Activated CD4-positive, alpha-beta T cell treated with anti-CD3 and anti-CD28 coated beads, Interleukin-2, amount 50 U/mL, for 48 hours (primary cell): ENCODE results near the gene PKP3.
"Not testable (repeated sequence)": the region's sequence is repeated elsewhere in the genome, so short reads cannot be mapped to it uniquely, and the experiment has no call there.

Source experiments
- DNase-seq, 2 experiments: peaks; one replicate each; pipeline ENCODE4 v3.0.0-alpha.2; 2020

PKP3 gene

GRCh38 chr11:412641-413119, 18.7 kb downstream of the PKP3 start:
- no peak for DNase-seq

GRCh38 chr11:413120-414081, 19.4 kb downstream of the PKP3 start:
- DNase-seq, result no peak

- peak in 1 of 2 experiments; percentile 40 for DNase-seq
Observed at GRCh38 chr11:414318-414857, 20.4 kb downstream of the PKP3 start.

GRCh38 chr11:415640-416041, 21.6 kb downstream of the PKP3 start:
- DNase-seq, result no peak

GRCh38 chr11:416051-416756, 22.2 kb downstream of the PKP3 start:
- no peak for DNase-seq

DNA sequence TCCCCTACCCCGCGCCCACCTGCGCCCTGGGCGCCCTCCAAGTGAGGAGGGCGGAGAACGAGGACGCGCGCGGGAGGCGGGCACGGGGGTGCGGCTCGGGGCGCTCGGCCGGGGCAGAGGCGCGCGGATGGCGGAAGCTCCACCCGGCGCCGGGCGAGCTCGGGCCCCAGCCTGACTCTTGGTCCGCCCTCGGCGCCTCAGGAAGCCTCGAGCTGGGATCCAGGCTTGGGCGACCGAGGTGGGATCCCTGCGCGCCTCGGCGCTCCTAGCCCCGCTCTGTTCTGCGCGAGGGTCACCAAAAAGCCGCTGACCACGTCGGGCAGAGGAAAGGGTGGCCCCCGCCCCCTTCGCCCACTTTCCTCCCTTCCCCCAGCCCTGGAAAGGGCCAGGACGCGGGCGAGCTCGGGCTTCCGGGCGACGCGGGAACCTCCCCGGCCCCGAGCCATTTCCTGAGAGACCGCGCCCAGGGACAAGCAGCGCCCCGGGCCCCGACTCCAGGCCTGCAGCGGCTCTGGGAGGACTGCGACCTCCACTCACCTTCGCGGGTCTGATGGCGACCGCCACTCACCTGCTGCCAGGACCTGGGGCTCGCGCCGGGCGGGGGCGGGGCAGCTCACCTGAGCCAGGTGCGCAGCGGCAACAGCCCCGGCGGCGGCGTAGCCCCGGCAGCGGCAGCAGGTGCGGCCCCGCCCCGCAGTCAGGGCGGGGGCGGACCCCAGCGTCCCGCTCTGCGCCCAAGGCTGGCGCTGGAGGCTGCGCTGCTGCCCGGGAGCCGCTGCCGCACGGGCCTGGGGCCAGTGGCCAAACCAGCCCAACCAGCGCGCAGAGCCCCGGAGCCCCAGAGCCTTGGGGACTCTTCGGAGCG, 23.0 kb downstream of the PKP3 start:
- DNase-seq, result peak; percentile 52 to 62

- no peak for DNase-seq
Observed at GRCh38 chr11:417652-418342, 23.8 kb downstream of the PKP3 start.

DNA sequence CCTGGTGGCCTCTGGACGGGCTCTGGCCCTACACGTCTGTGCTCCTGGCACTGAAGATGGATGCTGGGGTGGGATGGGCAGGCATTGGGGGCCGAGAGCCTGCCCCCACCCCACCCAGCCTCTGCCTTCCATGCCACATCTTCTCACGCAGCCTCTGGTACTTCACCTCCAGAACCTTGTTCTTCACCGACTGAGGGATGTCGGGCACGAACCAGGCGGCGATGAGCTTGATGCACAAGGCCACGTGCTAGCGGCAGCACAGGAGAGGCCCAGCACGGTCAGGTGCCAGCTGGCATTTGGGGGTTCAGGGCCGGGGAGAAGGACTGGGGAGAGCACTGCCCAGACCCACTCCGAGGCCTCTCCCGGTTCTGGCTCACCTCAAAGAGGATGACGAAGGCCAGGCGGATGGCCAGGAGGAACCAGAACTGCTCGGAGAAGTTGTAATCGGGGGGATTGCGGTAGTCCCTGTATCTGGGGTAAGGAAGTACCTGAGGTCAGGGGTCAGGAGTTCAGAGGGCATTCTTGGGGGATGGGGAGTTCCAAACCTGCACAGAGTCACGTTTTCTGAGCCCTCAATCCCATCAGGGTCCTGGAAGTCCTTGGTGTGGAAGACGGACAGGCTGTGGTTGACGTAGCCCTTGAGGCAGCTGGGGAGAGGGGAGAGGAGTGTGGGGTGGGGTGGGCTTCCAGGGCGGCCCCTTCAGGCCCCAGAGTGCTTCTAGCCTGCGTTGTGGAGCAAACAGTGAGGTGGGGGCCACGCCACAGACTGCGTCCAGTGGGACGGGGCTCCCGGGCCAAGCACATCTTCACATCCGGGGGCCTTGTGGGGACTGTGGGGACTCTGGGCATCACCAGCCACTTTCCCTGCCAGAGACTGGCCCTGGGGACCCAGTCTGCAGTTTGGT, 24.6 kb downstream of the PKP3 start:
- no peak for DNase-seq

GRCh38 chr11:419248-420005, 25.4 kb downstream of the PKP3 start:
- DNase-seq, result no peak

DNA sequence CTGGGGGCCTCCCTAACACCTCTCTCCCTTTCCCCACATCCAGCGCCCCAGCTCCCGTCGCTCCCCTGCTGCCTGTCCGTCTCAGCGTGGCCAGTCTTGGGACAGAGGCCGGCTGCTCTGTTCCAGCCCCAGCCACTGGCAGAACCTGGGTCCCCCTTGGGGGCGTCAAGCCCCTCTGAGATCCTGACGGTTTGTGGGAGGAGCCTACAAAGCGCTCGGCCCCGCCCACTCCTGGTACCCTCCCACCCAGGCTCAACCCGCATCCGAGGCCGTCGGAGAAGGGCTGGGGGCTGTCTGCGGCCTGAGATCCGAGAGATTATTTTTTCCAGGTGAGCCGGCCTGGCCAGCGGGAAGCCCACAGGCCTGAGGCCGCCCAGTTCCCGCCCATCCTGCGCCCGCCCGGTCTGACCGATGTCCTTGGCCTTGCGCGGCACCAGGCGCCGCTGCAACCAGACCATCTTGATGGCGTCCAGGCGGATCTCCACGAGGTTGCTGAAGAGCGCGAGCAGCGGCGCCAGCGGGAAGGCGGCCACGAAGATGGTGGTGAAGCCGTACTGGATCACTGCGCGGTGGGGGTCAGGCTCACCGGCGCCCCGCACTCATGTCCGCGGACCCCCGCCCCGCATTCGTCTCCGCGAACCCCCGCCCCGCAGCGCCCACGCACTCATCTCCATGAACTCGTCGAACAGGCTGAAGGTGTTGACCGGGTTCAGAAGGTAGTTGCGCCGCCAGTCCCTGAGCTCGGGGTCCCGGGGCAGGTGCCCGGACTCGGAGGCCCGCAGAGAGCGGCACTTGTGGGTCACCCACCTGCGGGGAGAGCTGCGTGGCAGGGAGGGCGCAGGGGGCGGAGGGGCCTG, 26.3 kb downstream of the PKP3 start:
- DNase-seq, result no peak

GRCh38 chr11:420911-421321, 26.9 kb downstream of the PKP3 start:
- no peak for DNase-seq

DNA sequence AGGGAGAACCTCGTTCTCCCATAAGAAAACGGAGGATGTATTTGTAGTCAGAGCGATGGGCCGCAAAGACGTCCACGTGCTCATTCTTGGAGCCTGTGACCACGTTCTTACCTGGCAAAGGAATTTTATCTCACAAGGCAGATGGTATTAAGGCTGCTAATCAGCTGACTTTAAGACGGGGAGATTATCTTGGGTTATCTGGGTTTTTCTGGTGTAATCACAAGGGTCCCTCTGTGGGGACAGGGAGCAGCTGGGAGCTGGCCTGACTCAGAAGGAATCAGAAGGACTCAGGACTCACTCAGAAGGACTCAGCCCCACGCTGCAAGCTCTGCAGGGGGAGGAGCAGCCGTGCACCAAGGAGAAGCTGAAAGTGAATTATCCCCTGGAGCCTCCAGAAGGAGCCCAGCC, 28.2 kb downstream of the PKP3 start:
- no peak for DNase-seq

GRCh38 chr11:424232-424631, 30.2 kb downstream of the PKP3 start:
- DNase-seq, result no peak

- not testable (repeated sequence) for DNase-seq
Observed at GRCh38 chr11:424766-425165, 30.8 kb downstream of the PKP3 start.

- DNase-seq, result no peak
Observed at GRCh38 chr11:425301-425700, 31.3 kb downstream of the PKP3 start.

- no peak for DNase-seq
Observed at GRCh38 chr11:426851-427250, 32.8 kb downstream of the PKP3 start.

GRCh38 chr11:428295-428694, 34.3 kb downstream of the PKP3 start:
- DNase-seq, result no peak

- DNase-seq, result no peak
Observed at GRCh38 chr11:429391-429790, 35.4 kb downstream of the PKP3 start.

- DNase-seq, result no peak
Observed at GRCh38 chr11:429931-430456, 36.0 kb downstream of the PKP3 start.
